Neutrophil (primary cell): ENCODE results near the gene RER1.

Source experiments
- H3K27ac ChIP-seq: fragments of 200-600 bp; sonication (generic); 2 replicates; pipeline ENCODE4 v1.5.1; 2016; ENCODE audit warnings: mild to moderate bottlenecking, moderate library complexity
- H3K27me3 ChIP-seq: fragments of 200-600 bp; sonication (generic); 2 replicates; pipeline ENCODE4 v1.6.0; 2016; ENCODE audit warnings: mild to moderate bottlenecking
- H3K36me3 ChIP-seq: fragments of 200-600 bp; sonication (generic); 2 replicates; pipeline ENCODE4 v1.5.1; 2017
- H3K4me1 ChIP-seq, 2 experiments: fragments of 200-600 bp in 1 of 2; sonication (generic) in 1 of 2; 1 replicate in 1 of 2; 2 replicates in 1 of 2; pipeline versions ENCODE4 v1.5.1 to v1.6.1; 2013 to 2016; ENCODE audit warnings: low read depth in 1 of 2, low read length in 1 of 2, mild to moderate bottlenecking in 1 of 2, moderate library complexity in 1 of 2; ENCODE audit not compliant: control insufficient read depth in 1 of 2, insufficient read depth in 1 of 2
- H3K4me3 ChIP-seq, 2 experiments: fragments of 200-600 bp in 1 of 2; sonication (generic) in 1 of 2; 1 replicate in 1 of 2; 2 replicates in 1 of 2; pipeline ENCODE4 v1.5.1; 2013 to 2016; ENCODE audit warnings: low read depth in 1 of 2, low read length in 1 of 2, mild to moderate bottlenecking in 1 of 2, moderate library complexity in 1 of 2
- H3K9me3 ChIP-seq: fragments of 200-600 bp; sonication (generic); 2 replicates; pipeline ENCODE4 v1.5.1; 2016
- TF ChIP-seq, protein P1 (sequence below): fragments of 200-600 bp; sonication (generic); IDR thresholded peaks from 2 replicates; pipeline ENCODE4 v1.5.1; 2016; ENCODE audit warnings: antibody characterized with exemption

RER1 gene

DNA sequence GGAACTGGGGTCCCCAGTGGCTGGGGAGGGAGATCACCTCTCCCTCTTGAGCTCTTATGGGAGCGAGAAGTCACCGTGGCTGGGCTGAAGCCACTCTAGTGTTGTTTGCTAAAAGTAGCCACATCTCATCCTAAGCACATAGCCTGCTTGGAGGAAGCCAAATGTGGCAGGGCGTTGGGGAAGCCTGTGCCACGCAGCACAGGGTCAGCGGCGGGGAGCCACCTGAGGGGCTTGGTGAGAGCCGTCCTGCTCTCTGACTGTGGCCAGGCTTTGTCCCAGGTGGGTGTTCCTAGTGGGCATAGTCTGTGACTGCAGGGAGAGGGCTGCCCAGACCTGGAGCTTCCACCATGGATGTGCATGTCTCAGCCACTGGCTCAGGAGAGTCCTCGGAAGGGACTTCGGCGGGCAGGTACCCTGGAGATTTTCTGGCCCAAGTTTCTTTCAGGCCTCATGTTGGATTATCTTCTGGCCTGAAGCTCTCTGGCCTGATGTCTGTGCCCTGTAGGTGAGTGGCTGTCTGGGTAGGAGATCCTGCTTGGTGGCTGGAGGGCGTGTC lies 39.2 kb upstream of the RER1 start:
- H3K27me3 ChIP-seq: no peaks in the 10 kb centered on the region
- no peaks in the 10 kb centered on the region for H3K9me3 ChIP-seq
- H3K27ac ChIP-seq: no peak overlapping the region
- H3K4me1 ChIP-seq: no peaks in the 10 kb centered on the region
- TF ChIP-seq, protein P1, sequence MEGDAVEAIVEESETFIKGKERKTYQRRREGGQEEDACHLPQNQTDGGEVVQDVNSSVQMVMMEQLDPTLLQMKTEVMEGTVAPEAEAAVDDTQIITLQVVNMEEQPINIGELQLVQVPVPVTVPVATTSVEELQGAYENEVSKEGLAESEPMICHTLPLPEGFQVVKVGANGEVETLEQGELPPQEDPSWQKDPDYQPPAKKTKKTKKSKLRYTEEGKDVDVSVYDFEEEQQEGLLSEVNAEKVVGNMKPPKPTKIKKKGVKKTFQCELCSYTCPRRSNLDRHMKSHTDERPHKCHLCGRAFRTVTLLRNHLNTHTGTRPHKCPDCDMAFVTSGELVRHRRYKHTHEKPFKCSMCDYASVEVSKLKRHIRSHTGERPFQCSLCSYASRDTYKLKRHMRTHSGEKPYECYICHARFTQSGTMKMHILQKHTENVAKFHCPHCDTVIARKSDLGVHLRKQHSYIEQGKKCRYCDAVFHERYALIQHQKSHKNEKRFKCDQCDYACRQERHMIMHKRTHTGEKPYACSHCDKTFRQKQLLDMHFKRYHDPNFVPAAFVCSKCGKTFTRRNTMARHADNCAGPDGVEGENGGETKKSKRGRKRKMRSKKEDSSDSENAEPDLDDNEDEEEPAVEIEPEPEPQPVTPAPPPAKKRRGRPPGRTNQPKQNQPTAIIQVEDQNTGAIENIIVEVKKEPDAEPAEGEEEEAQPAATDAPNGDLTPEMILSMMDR: no peak
- no peak overlapping the region for H3K4me3 ChIP-seq
- no peaks in the 10 kb centered on the region for H3K36me3 ChIP-seq

DNA sequence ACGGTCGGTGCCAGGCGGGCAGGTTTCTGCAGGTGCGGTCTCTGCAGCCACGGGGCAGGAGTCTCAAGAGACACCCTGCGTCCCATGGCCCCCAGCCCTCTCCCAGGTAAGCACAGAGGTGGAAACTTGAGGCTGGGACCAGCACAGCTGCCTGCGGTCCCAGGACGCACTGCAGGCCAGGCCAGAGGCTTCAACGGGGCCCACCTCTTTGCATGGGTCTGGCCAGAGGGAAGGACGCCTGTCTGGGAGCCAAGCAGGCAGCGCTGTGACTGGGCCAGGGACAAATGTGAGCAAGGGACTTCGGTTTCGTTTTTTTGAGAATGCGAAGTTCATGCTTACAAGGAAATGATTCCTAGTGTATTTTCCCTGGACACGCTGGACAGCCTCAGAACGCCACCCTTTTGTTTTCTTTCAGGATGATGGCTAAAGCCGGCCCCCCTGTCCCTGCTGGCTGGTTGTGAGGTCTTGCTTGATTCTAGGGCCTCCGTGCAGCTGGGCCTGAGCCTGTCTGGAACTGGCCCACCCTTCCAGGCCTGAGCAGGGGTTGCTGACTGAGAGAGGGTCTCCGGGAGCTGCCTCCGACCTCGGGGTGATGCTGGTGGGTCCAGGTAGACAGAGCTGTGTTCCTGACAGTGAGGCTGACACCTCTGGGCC lies 38.6 kb upstream of the RER1 start:
- Histone ChIP-seq H3K4me3 (no peak overlapping the region), H3K4me1 (no peaks in the 10 kb centered on the region), H3K36me3 (no peaks in the 10 kb centered on the region), H3K27ac (no peak overlapping the region), H3K27me3 (no peaks in the 10 kb centered on the region), H3K9me3 (no peaks in the 10 kb centered on the region)
- TF ChIP-seq, protein P1: no peak

GRCh38 chr1:2353551-2354438 lies 37.8 kb upstream of the RER1 start:
- no peak overlapping the region for H3K27ac ChIP-seq
- TF ChIP-seq, protein P1: no peak

GRCh38 chr1:2354511-2355372 lies 36.9 kb upstream of the RER1 start:
- no peaks in the 10 kb centered on the region for H3K4me1 ChIP-seq
- H3K27me3 ChIP-seq: no peaks in the 10 kb centered on the region
- no peaks in the 10 kb centered on the region for H3K36me3 ChIP-seq
- H3K27ac ChIP-seq: no peak overlapping the region
- no peaks in the 10 kb centered on the region for H3K9me3 ChIP-seq
- no peak overlapping the region for H3K4me3 ChIP-seq
- TF ChIP-seq, protein P1: no peak

More at GRCh38 chr1:2353551-2354438, 37.8 kb upstream of the RER1 start:
- no peak overlapping the region for H3K4me3 ChIP-seq
- no peaks in the 10 kb centered on the region for H3K4me1 ChIP-seq
- no peaks in the 10 kb centered on the region for H3K27me3 ChIP-seq
- no peaks in the 10 kb centered on the region for H3K9me3 ChIP-seq
- H3K36me3 ChIP-seq: no peaks in the 10 kb centered on the region
